PC-3 (cell line): ENCODE measurements around the gene STIL. TPM values are rescaled to one million over a fixed set of nuclear protein-coding genes. Genes with fewer than 3 reads are reported as not detected.

Source experiments
- ATAC-seq: fragments of 200-7000 bp; cut with Tn5 transposase; 2 replicates; pipeline ENCODE4 v1.9.1; 2020; ENCODE audit warnings: mild to moderate bottlenecking, moderate library complexity
- BruUV-seq: library from RNA; stranded (reverse); fragments of 400-500 nt; replicated peaks from 2 replicates; lab custom pipeline; 2021; lab: Mats Ljungman, UMichigan
- CTCF ChIA-PET: fragments of 300-600 bp; sonication (Branson Sonifier 250); formaldehyde crosslinking; loops from one replicate; lab custom pipeline; 2022; ENCODE audit warnings: antibody characterized with exemption; lab: Charles Lee
- POLR2A ChIA-PET: fragments of 300-600 bp; sonication (Branson Sonifier 250); formaldehyde crosslinking; loops from one replicate; lab custom pipeline; 2022; ENCODE audit warnings: antibody characterized with exemption; ENCODE audit not compliant: unreplicated experiment; lab: Charles Lee
- DNase-seq: peaks from one replicate; pipeline ENCODE4 v3.0.0-alpha.2; 2015
- H2AFZ ChIP-seq: fragments of 300-600 bp; sonication (generic); 2 replicates; pipeline ENCODE4 v1.6.0; 2016; ENCODE audit warnings: antibody characterized with exemption, low read length
- H3F3A ChIP-seq: fragments of 300-600 bp; sonication (generic); one replicate; pipeline ENCODE4 v1.6.0; 2017; ENCODE audit warnings: antibody characterized with exemption, low read length, control low read depth, mild to moderate bottlenecking; ENCODE audit not compliant: unreplicated experiment
- H3K27ac ChIP-seq: fragments of 300-600 bp; sonication (generic); 2 replicates; pipeline ENCODE4 v1.5.1; 2016; ENCODE audit warnings: mild to moderate bottlenecking, low read length
- H3K27me3 ChIP-seq: fragments of 300-600 bp; sonication (generic); 2 replicates; pipeline ENCODE4 v1.6.1; 2016; ENCODE audit warnings: low read length, mixed read lengths
- H3K36me3 ChIP-seq: fragments of 300-600 bp; sonication (generic); 2 replicates; pipeline ENCODE4 v1.6.1; 2016; ENCODE audit warnings: low read depth, mixed run types, low read length, mixed read lengths
- H3K4me1 ChIP-seq: fragments of 300-600 bp; sonication (generic); 2 replicates; pipeline ENCODE4 v1.5.1; 2016; ENCODE audit warnings: low read length; ENCODE audit not compliant: insufficient read depth
- H3K4me2 ChIP-seq: fragments of 300-600 bp; sonication (generic); 2 replicates; pipeline ENCODE4 v1.6.0; 2016; ENCODE audit warnings: low read length
- H3K4me3 ChIP-seq: fragments of 300-600 bp; sonication (generic); 2 replicates; pipeline ENCODE4 v1.5.1; 2016; ENCODE audit warnings: mild to moderate bottlenecking, low read length, mixed read lengths
- H3K79me2 ChIP-seq: fragments of 300-600 bp; sonication (generic); 2 replicates; pipeline ENCODE4 v1.6.1; 2017; ENCODE audit warnings: low read length, mixed read lengths
- H3K9ac ChIP-seq: fragments of 300-600 bp; sonication (generic); 2 replicates; pipeline ENCODE4 v1.6.0; 2016; ENCODE audit warnings: mild to moderate bottlenecking, low read length
- H3K9me2 ChIP-seq: fragments of 300-600 bp; sonication (generic); replicated peaks from 2 replicates; pipeline ENCODE4 v1.6.1; 2016; ENCODE audit warnings: mixed run types, low read length, mixed read lengths
- H3K9me3 ChIP-seq: fragments of 300-600 bp; sonication (generic); 2 replicates; pipeline ENCODE4 v1.6.1; 2016; ENCODE audit warnings: low read length, mixed read lengths
- H4K20me1 ChIP-seq: fragments of 300-600 bp; sonication (generic); 2 replicates; pipeline ENCODE4 v1.6.1; 2016; ENCODE audit warnings: low read length, mixed read lengths
- CTCF ChIP-seq: fragments of 300-600 bp; sonication (generic); conservative IDR thresholded peaks from 2 replicates; pipeline ENCODE4 v1.5.1; 2017; ENCODE audit warnings: antibody characterized with exemption, low read depth, mild to moderate bottlenecking, low read length
- EZH2 ChIP-seq: fragments of 300-600 bp; sonication (generic); IDR thresholded peaks from one replicate; pipeline ENCODE4 v1.6.1; 2017; ENCODE audit warnings: antibody characterized with exemption, mild to moderate bottlenecking, low read length; ENCODE audit not compliant: unreplicated experiment
- EZH2phosphoT487 ChIP-seq: fragments of 300-600 bp; sonication (generic); IDR thresholded peaks from 2 replicates; pipeline ENCODE4 v1.6.1; 2018; ENCODE audit warnings: mild to moderate bottlenecking, antibody characterized with exemption, low read length, borderline replicate concordance
- intact Hi-C: fragments of 100-400 bp; cut with micrococcal nuclease; formaldehyde crosslinking; loops from 2 replicates; pipeline ENCODE4 v1.9.0; 2023
- total RNA-seq: library from RNA; depleted of rRNA; stranded (reverse); fragments of >200 nt; gene quantifications from 2 replicates; pipeline ENCODE4 v1.2.3, GENCODE V29; 2014

The STIL gene
- total RNA-seq, 1 experiment from 2014 or later = 32.0 TPM

GRCh38 chr1:47333578-47333921, 19.6 kb upstream of the STIL start, which contains the start of gene CMPK1:
TSS of gene CMPK1 (plus strand) at chr1:47333790. CDS start at chr1:47333946, 156 bp downstream.
- H3K36me3 ChIP-seq = no peaks in the 10 kb centered on the region
- peak within 1 kb of the TSS; percentile 93 for H3K4me2 ChIP-seq
- POLR2A ChIA-PET = interaction anchor here (0.8 to 1.1 kb wide), 2 partner anchors 20 to 104 kb away, joined by 6 to 8 read pairs; partner anchors contain the start of genes FOXD2 and STIL
- H4K20me1 ChIP-seq = peaks cover 7% of the 10 kb centered on the region; the same call in 1 of the 2 replicates
- peak within 1 kb of the TSS; percentile 90 for H3K4me3 ChIP-seq
- H3K27me3 ChIP-seq = no peaks in the 10 kb centered on the region
- peak; percentile 32; the same call in 1 of the 2 replicates for TF ChIP-seq CTCF
- no peak for TF ChIP-seq EZH2phosphoT487
- no peak for TF ChIP-seq EZH2
- H3K27ac ChIP-seq = peak within 1 kb of the TSS; percentile 57
- BruUV-seq = no TSS peak
- CTCF ChIA-PET = interaction anchor here (0.6 to 1.9 kb wide), 4 partner anchors 10 to 392 kb away, joined by 3 to 11 read pairs (median 5); partner anchors contain the start of genes FOXD2 and STIL
- intact Hi-C loops = loop anchor here (1.0 kb wide), 1 partner anchor 19 kb away; the partner anchor contains the start of gene STIL
- DNase-seq (peak; percentile 81), ATAC-seq (peak; percentile 81)
- H3K9ac ChIP-seq = peak within 1 kb of the TSS; percentile 83
- peaks cover 11% of the 10 kb centered on the region for H3K4me1 ChIP-seq
- H3K9me3 ChIP-seq = no peaks in the 10 kb centered on the region
- no peaks in the 10 kb centered on the region for H3K9me2 ChIP-seq
- H3K79me2 ChIP-seq = peaks cover 43% of the 10 kb centered on the region
- H2AFZ ChIP-seq = peak within 1 kb of the TSS; percentile 91
- H3F3A ChIP-seq = no peaks in the 10 kb centered on the region

GRCh38 chr1:47332779-47333577, 19.0 kb upstream of the STIL start:
- Histone ChIP-seq H3K9ac (peak overlapping the region; percentile 83), H3K79me2 (peaks cover 38% of the 10 kb centered on the region), H3K27me3 (no peaks in the 10 kb centered on the region), H3K9me2 (no peaks in the 10 kb centered on the region), H4K20me1 (peaks cover 4% of the 10 kb centered on the region; the same call in 1 of the 2 replicates), H3K9me3 (no peaks in the 10 kb centered on the region), H3K4me3 (peak overlapping the region; percentile 90), H3K4me2 (peak overlapping the region; percentile 83), H3K36me3 (no peaks in the 10 kb centered on the region), H3K27ac (peak overlapping the region; percentile 57), H3F3A (no peaks in the 10 kb centered on the region), H3K4me1 (peaks cover 11% of the 10 kb centered on the region), H2AFZ (peak overlapping the region; percentile 88)
- TF ChIP-seq EZH2phosphoT487 (no peak), CTCF (no peak), EZH2 (no peak)
- ATAC-seq = no peak
- ChIA-PET POLR2A (interaction anchor here (0.8 to 1.1 kb wide), 2 partner anchors 19 to 105 kb away, joined by 6 to 8 read pairs; partner anchors contain the start of genes FOXD2 and STIL), CTCF (interaction anchor here (0.9 to 1.9 kb wide), 2 partner anchors 19 to 105 kb away, joined by 4 to 11 read pairs; partner anchors contain the start of genes FOXD2 and STIL)
- intact Hi-C loops = loop anchor here (1.0 kb wide), 1 partner anchor 19 kb away; the partner anchor contains the start of gene STIL
- TSS peak; percentile 72 for BruUV-seq
- DNase-seq = no peak
